SHP77 (cell line): ENCODE measurements around the gene RNASE4.

ENCODE experiments used
- DNase-seq, 2 experiments: peaks; one replicate each; lab custom pipeline; 2025; lab: John Stamatoyannopoulos, UW

RNASE4 gene

GRCh38 chr14:20745571-20746358, 61.4 kb downstream of the RNASE4 start, which contains the start of gene EDDM3A:
Gene EDDM3A (plus strand): TSS chr14:20745887. CDS start chr14:20747581, 1,694 bp downstream.
- no peak for DNase-seq

GRCh38 chr14:20746566-20746965, 62.2 kb downstream of the RNASE4 start:
- no peak for DNase-seq

GRCh38 chr14:20748439-20748838, 64.1 kb downstream of the RNASE4 start:
- DNase-seq, result no peak

GRCh38 chr14:20750194-20750593, 65.8 kb downstream of the RNASE4 start:
- no peak for DNase-seq
